GM10248 (cell line): ENCODE data around the gene RBM24.

Source experiments
- CTCF ChIA-PET: fragments of 300-600 bp; sonication (Branson Sonifier 250); formaldehyde crosslinking; extraction: SDS; loops from one replicate; lab custom pipeline; 2021; ENCODE audit warnings: antibody characterized with exemption; lab: Yijun Ruan, JAX
- POLR2A ChIA-PET: fragments of 350-650 bp; sonication (Branson Sonifier 250); formaldehyde crosslinking; extraction: SDS; loops from one replicate; lab custom pipeline; 2020; ENCODE audit warnings: antibody characterized with exemption; lab: Yijun Ruan, JAX
- DNase-seq: peaks from one replicate; pipeline ENCODE4 v3.0.0; 2012; ENCODE audit errors: extremely low spot score
- CTCF ChIP-seq: IDR thresholded peaks from 2 replicates; pipeline ENCODE4 v1.5.1; 2012; ENCODE audit warnings: mild to moderate bottlenecking, low read depth; ENCODE audit errors: extremely low read depth, missing control alignments, control extremely low read depth

Gene RBM24

GRCh38 chr6:17331238-17331637, 50.1 kb downstream of the RBM24 start:
- ChIA-PET POLR2A (no interaction called here), CTCF (interaction anchor here (1.0 to 1.3 kb wide), 2 partner anchors 14 to 15 kb away, joined by 3 read pairs; no protein-coding TSS in a partner anchor)
- TF ChIP-seq CTCF: no peak
- DNase-seq: no peak

GRCh38 chr6:17334265-17334664, 53.1 kb downstream of the RBM24 start:
- DNase-seq: no peak
- no peak for TF ChIP-seq CTCF
- ChIA-PET CTCF (interaction anchor here (1.7 kb wide), 1 partner anchor 12 kb away, joined by 4 read pairs; no protein-coding TSS in a partner anchor), POLR2A (no interaction called here)

- POLR2A ChIA-PET: no interaction called here
- no peak for DNase-seq
- TF ChIP-seq CTCF: no peak
- CTCF ChIA-PET: no interaction called here
These were observed 55.3 kb downstream of the RBM24 start for GRCh38 chr6:17336425-17336824.

GRCh38 chr6:17339308-17339670, 58.1 kb downstream of the RBM24 start:
- CTCF ChIA-PET: no interaction called here
- TF ChIP-seq CTCF: no peak
- no peak for DNase-seq
- POLR2A ChIA-PET: no interaction called here

GRCh38 chr6:17341117-17341805, 60.1 kb downstream of the RBM24 start:
- no peak for DNase-seq
- TF ChIP-seq CTCF: no peak
- ChIA-PET CTCF (interaction anchor here (0.6 kb wide), 1 partner anchor 445 kb away, joined by 3 read pairs; no protein-coding TSS in a partner anchor), POLR2A (no interaction called here)

GRCh38 chr6:17341891-17342290, 60.7 kb downstream of the RBM24 start:
- CTCF ChIA-PET: interaction anchor here (0.6 kb wide), 1 partner anchor 444 kb away, joined by 3 read pairs; no protein-coding TSS in a partner anchor
- no peak for TF ChIP-seq CTCF
- no peak for DNase-seq
- POLR2A ChIA-PET: no interaction called here
